GM18505 (cell line): Measurements from ENCODE around the gene EXOC3L4.
"Not testable (repeated sequence)": the region's sequence is repeated elsewhere in the genome, so short reads cannot be mapped to it uniquely, and the experiment has no call there.

Experiments
- ATAC-seq: cut with Tn5 transposase; IDR thresholded peaks from one replicate; pipeline ENCODE4 v1.9.1; 2021; ENCODE audit not compliant: unreplicated experiment
- POLR2A ChIP-seq: IDR thresholded peaks from 4 replicates; pipeline ENCODE4 v1.6.1; 2011; ENCODE audit warnings: borderline replicate concordance; ENCODE audit not compliant: insufficient read depth, insufficient read length; ENCODE audit errors: extremely low read depth

Gene EXOC3L4

GRCh38 chr14:103107941-103108748 lies 13.6 kb downstream of the EXOC3L4 start:
- TF ChIP-seq POLR2A, result no peak
- ATAC-seq, result no peak

- ATAC-seq, result no peak
- TF ChIP-seq POLR2A, result no peak
These were observed 14.3 kb downstream of the EXOC3L4 start for GRCh38 chr14:103108749-103109207.

GRCh38 chr14:103109535-103110441 lies 15.3 kb downstream of the EXOC3L4 start:
- no peak for TF ChIP-seq POLR2A
- ATAC-seq, result no peak

GRCh38 chr14:103110681-103111231 lies 16.2 kb downstream of the EXOC3L4 start:
- no peak for TF ChIP-seq POLR2A
- ATAC-seq, result no peak

- ATAC-seq, result no peak
- no peak for TF ChIP-seq POLR2A
These were observed 16.8 kb downstream of the EXOC3L4 start for GRCh38 chr14:103111232-103111868.

- ATAC-seq, result no peak
- TF ChIP-seq POLR2A, result no peak
These were observed 18.1 kb downstream of the EXOC3L4 start for GRCh38 chr14:103112400-103113243.

- no peak for ATAC-seq
These were observed 18.8 kb downstream of the EXOC3L4 start for GRCh38 chr14:103113303-103113702.

GRCh38 chr14:103113774-103114173 lies 19.2 kb downstream of the EXOC3L4 start:
- ATAC-seq, result no peak
- no peak for TF ChIP-seq POLR2A

More at GRCh38 chr14:103113303-103113702, 18.8 kb downstream of the EXOC3L4 start:
- TF ChIP-seq POLR2A, result no peak

GRCh38 chr14:103115086-103115679 lies 20.7 kb downstream of the EXOC3L4 start:
- not testable (repeated sequence) for ATAC-seq

- ATAC-seq, result no peak
- TF ChIP-seq POLR2A, result no peak
These were observed 21.5 kb downstream of the EXOC3L4 start for GRCh38 chr14:103115845-103116572.

GRCh38 chr14:103116636-103117035 lies 22.1 kb downstream of the EXOC3L4 start:
- no peak for ATAC-seq

GRCh38 chr14:103117499-103117898 lies 23.0 kb downstream of the EXOC3L4 start:
- ATAC-seq, result not testable (repeated sequence)

More at GRCh38 chr14:103116636-103117035, 22.1 kb downstream of the EXOC3L4 start:
- no peak for TF ChIP-seq POLR2A
